ENCODE measurements around the gene EIF4G1. TPM values are rescaled to one million over a fixed set of nuclear protein-coding genes. Genes with fewer than 3 reads are reported as not detected.
A peak's percentile ranks its signal among the peaks of the same experiment; 100 is the strongest.

The EIF4G1 gene
- polyA plus RNA-seq, 3 donors: 13.9 to 119 (median 24.2) TPM

DNA sequence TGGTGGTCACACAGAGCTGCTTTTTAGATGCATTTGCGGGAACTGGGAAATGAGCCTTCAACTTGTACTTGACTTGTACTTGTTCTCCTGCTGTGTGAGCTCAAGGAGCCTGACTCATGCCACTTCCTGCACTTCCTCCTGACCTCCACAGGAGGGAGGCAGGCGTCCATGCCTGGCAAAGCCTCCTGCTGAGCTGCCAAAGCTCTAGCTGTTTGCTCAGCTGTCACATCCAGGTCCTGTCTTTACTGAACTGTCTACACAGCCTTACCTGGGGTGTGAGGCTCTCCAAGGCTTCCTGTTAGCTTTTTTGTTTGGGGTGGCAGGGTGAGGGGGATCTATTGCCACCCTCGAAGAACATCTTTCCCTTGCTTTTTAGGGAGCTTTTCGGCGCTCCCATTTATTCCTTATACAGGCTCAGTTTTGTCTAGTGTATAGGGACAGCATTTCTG, 57.2 kb downstream of the EIF4G1 start:
- Histone ChIP-seq H3K9ac (ENCODE audit: insufficient read depth, low read length, poor library complexity, severe bottlenecking) (no peak overlapping the region), H4K20me1 (ENCODE audit: insufficient read depth, low read length) (no peaks in the 10 kb centered on the region), H3K4me1 (ENCODE audit: control insufficient read depth in 1 of 2, insufficient read depth in 2 of 2, low read length in 2 of 2) (peaks cover 0 to 6% of the 10 kb centered on the region in 2 donors), H2AFZ (ENCODE audit: insufficient read depth, low read depth, low read length, poor library complexity, severe bottlenecking) (no peak overlapping the region), H3K4me3 (replicated peaks in 1 of 3; ENCODE audit: low read depth in 2 of 3, low read length in 3 of 3) (no peak overlapping the region), H3K27ac (ENCODE audit: low read depth in 1 of 2, low read length in 2 of 2) (no peak overlapping the region), H3K36me3 (replicated peaks in 1 of 2; ENCODE audit: control insufficient read depth in 1 of 2, insufficient read depth in 2 of 2, low read length in 2 of 2) (peaks cover 13 to 32% of the 10 kb centered on the region in 2 donors), H3K9me3 (replicated peaks in 1 of 2; ENCODE audit: control insufficient read depth in 1 of 2, insufficient read depth in 1 of 2, low read length in 2 of 2) (no peaks in the 10 kb centered on the region), H3K27me3 (ENCODE audit: control insufficient read depth in 2 of 2, insufficient read depth in 2 of 2, low read length in 2 of 2) (peaks cover 0 to 16% of the 10 kb centered on the region in 2 donors), H3K79me2 (ENCODE audit: insufficient read depth, low read length) (no peaks in the 10 kb centered on the region), H3K4me2 (replicated peaks; ENCODE audit: extremely low read depth, low read length, poor library complexity, severe bottlenecking) (no peak overlapping the region)
- WGBS (ENCODE audit: insufficient coverage): 0% methylated on average over 1 of the region's 5 CpGs
- Mint-ChIP-seq H3K36me3 (peaks cover 27 to 30% of the 10 kb centered on the region in 2 donors), H3K27ac (no peak overlapping the region), H3K9me3 (peaks cover 0 to 2% (median 0%) of the 10 kb centered on the region in 7 donors), H3K4me1 (peaks cover 8% of the 10 kb centered on the region), H3K27me3 (ENCODE audit: low read depth in 3 of 3) (peaks cover 16 to 40% (median 29%) of the 10 kb centered on the region in 3 donors), H3K4me3 (no peak overlapping the region)
- intact Hi-C loops (cut with micrococcal nuclease): loop anchor here (2.0 to 10.0 kb wide), 3 partner anchors 173 to 423 kb away; no protein-coding TSS in a partner anchor
- peak; percentile 71 to 80 (median 71) for DNase-seq
- TF ChIP-seq, protein P1, sequence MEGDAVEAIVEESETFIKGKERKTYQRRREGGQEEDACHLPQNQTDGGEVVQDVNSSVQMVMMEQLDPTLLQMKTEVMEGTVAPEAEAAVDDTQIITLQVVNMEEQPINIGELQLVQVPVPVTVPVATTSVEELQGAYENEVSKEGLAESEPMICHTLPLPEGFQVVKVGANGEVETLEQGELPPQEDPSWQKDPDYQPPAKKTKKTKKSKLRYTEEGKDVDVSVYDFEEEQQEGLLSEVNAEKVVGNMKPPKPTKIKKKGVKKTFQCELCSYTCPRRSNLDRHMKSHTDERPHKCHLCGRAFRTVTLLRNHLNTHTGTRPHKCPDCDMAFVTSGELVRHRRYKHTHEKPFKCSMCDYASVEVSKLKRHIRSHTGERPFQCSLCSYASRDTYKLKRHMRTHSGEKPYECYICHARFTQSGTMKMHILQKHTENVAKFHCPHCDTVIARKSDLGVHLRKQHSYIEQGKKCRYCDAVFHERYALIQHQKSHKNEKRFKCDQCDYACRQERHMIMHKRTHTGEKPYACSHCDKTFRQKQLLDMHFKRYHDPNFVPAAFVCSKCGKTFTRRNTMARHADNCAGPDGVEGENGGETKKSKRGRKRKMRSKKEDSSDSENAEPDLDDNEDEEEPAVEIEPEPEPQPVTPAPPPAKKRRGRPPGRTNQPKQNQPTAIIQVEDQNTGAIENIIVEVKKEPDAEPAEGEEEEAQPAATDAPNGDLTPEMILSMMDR (IDR thresholded peaks at IDR 0.05): peak; percentile 95

DNA sequence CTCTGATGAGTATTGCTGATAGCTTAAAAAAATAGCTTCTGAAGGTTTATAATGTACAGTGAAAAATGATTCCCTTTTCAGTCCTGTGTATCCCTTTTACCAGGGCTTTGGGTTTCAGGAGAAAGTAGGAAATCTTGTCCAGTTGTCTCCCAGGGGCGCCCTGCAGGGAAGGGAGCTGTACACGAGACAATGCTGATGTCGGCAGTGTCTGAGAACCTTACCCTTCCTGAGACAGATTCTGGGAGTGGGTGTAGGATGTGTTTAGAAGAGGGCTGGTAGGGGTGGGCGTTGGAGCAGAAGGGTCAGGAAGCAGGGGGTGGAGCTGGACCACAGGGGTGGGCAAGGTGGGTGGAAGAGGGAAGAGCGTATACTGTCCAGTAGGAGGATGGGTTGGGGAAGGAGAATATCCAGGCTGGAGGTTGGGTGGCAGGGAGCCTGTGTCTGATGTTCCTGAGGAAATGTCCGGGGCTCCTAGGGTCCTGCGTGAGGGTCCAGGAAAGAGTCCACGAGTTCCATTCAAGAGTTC, 58.0 kb downstream of the EIF4G1 start:
- peaks cover 4% of the 10 kb centered on the region for H3K4me1 Mint-ChIP-seq
- H3K36me3 ChIP-seq (replicated peaks in 1 of 2; ENCODE audit: control insufficient read depth in 1 of 2, insufficient read depth in 2 of 2, low read length in 2 of 2): peaks cover 12 to 25% of the 10 kb centered on the region in 2 donors
- peaks cover 23 to 47% (median 36%) of the 10 kb centered on the region in 3 donors for H3K27me3 Mint-ChIP-seq (ENCODE audit: low read depth in 3 of 3)
- no peaks in the 10 kb centered on the region for H3K9me3 ChIP-seq (replicated peaks in 1 of 2; ENCODE audit: control insufficient read depth in 1 of 2, insufficient read depth in 1 of 2, low read length in 2 of 2)
- H3K4me1 ChIP-seq (ENCODE audit: control insufficient read depth in 1 of 2, insufficient read depth in 2 of 2, low read length in 2 of 2): peaks cover 0 to 6% of the 10 kb centered on the region in 2 donors
- no peak overlapping the region for H3K4me2 ChIP-seq (replicated peaks; ENCODE audit: extremely low read depth, low read length, poor library complexity, severe bottlenecking)
- 74% methylated on average over 8 of the region's 8 CpGs for WGBS (ENCODE audit: insufficient coverage)
- no peak overlapping the region for H3K27ac Mint-ChIP-seq
- no peak overlapping the region for H3K9ac ChIP-seq (ENCODE audit: insufficient read depth, low read length, poor library complexity, severe bottlenecking)
- H3K4me3 ChIP-seq (replicated peaks in 1 of 3; ENCODE audit: low read depth in 2 of 3, low read length in 3 of 3): no peak overlapping the region
- TF ChIP-seq, protein P1 (IDR thresholded peaks at IDR 0.05): no peak
- H2AFZ ChIP-seq (ENCODE audit: insufficient read depth, low read depth, low read length, poor library complexity, severe bottlenecking): no peak overlapping the region
- H3K79me2 ChIP-seq (ENCODE audit: insufficient read depth, low read length): no peaks in the 10 kb centered on the region
- intact Hi-C loops (cut with micrococcal nuclease): loop anchor here (10.0 kb wide), 2 partner anchors 402 to 422 kb away; no protein-coding TSS in a partner anchor
- H3K9me3 Mint-ChIP-seq: peaks cover 0 to 2% (median 0%) of the 10 kb centered on the region in 7 donors
- H3K36me3 Mint-ChIP-seq: peaks cover 19 to 22% of the 10 kb centered on the region in 2 donors
- DNase-seq: no peak
- H3K27ac ChIP-seq (ENCODE audit: low read depth in 1 of 2, low read length in 2 of 2): no peak overlapping the region
- H3K27me3 ChIP-seq (ENCODE audit: control insufficient read depth in 2 of 2, insufficient read depth in 2 of 2, low read length in 2 of 2): peaks cover 0 to 21% of the 10 kb centered on the region in 2 donors
- no peaks in the 10 kb centered on the region for H4K20me1 ChIP-seq (ENCODE audit: insufficient read depth, low read length)
- no peak overlapping the region for H3K4me3 Mint-ChIP-seq

Data from CD14-positive monocyte (primary cell).